Keratinocyte (primary cell): Measurements from ENCODE around the gene CRACR2B. TPM values are rescaled to one million over a fixed set of nuclear protein-coding genes. Genes with fewer than 3 reads are reported as not detected.

ENCODE experiments used
- DNase-seq: peaks from one replicate; pipeline ENCODE4 v3.0.0-alpha.2; 2011; ENCODE audit warnings: low read depth, missing footprints, low spot score
- FAIRE-seq: peaks from 2 replicates; lab custom pipeline; 2011; peaks lifted over from hg19 to GRCh38; lab: Jason Lieb, UNC
- H2AFZ ChIP-seq: 2 replicates; pipeline ENCODE4 v1.6.0; 2012; ENCODE audit warnings: low read length, control low read depth, inconsistent platforms; ENCODE audit not compliant: control insufficient read depth
- H3K27ac ChIP-seq: 2 replicates; pipeline ENCODE4 v1.5.1; 2011; ENCODE audit warnings: low read length; ENCODE audit not compliant: control insufficient read depth, insufficient read depth
- H3K27me3 ChIP-seq: 3 replicates; pipeline ENCODE4 v1.6.0; 2011; ENCODE audit warnings: low read length; ENCODE audit not compliant: control insufficient read depth, insufficient read depth; ENCODE audit errors: extremely low read depth
- H3K36me3 ChIP-seq, 2 experiments: 2 replicates in 1 of 2; 3 replicates in 1 of 2; pipeline ENCODE4 v1.5.1; 2011; ENCODE audit warnings: low read length in 2 of 2, mild to moderate bottlenecking in 1 of 2; ENCODE audit not compliant: control insufficient read depth in 2 of 2, insufficient read depth in 2 of 2; ENCODE audit errors: extremely low read depth in 1 of 2
- H3K4me1 ChIP-seq: 3 replicates; pipeline ENCODE4 v1.5.1; 2011; ENCODE audit warnings: low read length; ENCODE audit not compliant: control insufficient read depth, insufficient read depth; ENCODE audit errors: extremely low read depth
- H3K4me2 ChIP-seq: 3 replicates; pipeline ENCODE4 v1.6.0; 2011; ENCODE audit warnings: low read depth, low read length; ENCODE audit not compliant: control insufficient read depth, insufficient read depth; ENCODE audit errors: extremely low read depth
- H3K4me3 ChIP-seq, 3 experiments: fragments of 200-600 bp in 1 of 3; sonication (generic) in 1 of 3; 2 replicates in 2 of 3; 3 replicates in 1 of 3; pipeline ENCODE4 v1.5.1; 2011 to 2016; ENCODE audit warnings: low read length in 3 of 3, mild to moderate bottlenecking in 3 of 3, control low read depth in 2 of 3, inconsistent platforms in 1 of 3, low read depth in 1 of 3, mixed read lengths in 1 of 3, mixed run types in 1 of 3, moderate library complexity in 1 of 3; ENCODE audit not compliant: control insufficient read depth in 2 of 3, insufficient read depth in 2 of 3; ENCODE audit errors: extremely low read depth in 1 of 3
- H3K79me2 ChIP-seq: 2 replicates; pipeline ENCODE4 v1.6.0; 2012; ENCODE audit warnings: low read length; ENCODE audit not compliant: control insufficient read depth, insufficient read depth
- H3K9ac ChIP-seq: 3 replicates; pipeline ENCODE4 v1.6.0; 2011; ENCODE audit warnings: low read length; ENCODE audit not compliant: control insufficient read depth, insufficient read depth; ENCODE audit errors: extremely low read depth
- H3K9me1 ChIP-seq: 3 replicates; pipeline ENCODE4 v1.6.0; 2011; ENCODE audit warnings: low read length; ENCODE audit not compliant: control insufficient read depth, insufficient read depth; ENCODE audit errors: extremely low read depth
- H3K9me3 ChIP-seq: 2 replicates; pipeline ENCODE4 v1.5.1; 2012; ENCODE audit warnings: low read depth, low read length; ENCODE audit not compliant: control insufficient read depth
- H4K20me1 ChIP-seq: 3 replicates; pipeline ENCODE4 v1.6.0; 2011; ENCODE audit warnings: low read length; ENCODE audit not compliant: control insufficient read depth, insufficient read depth; ENCODE audit errors: extremely low read depth
- EZH2 ChIP-seq: IDR thresholded peaks from one replicate; pipeline ENCODE4 v1.6.1; 2012; ENCODE audit warnings: inconsistent platforms, mild to moderate bottlenecking, low read length, moderate library complexity
- dilution Hi-C: fragments of 300-500 bp; cut with MboI; formaldehyde crosslinking; loops from one replicate; pipeline ENCODE4 v1.7.0; 2020; ENCODE audit warnings: low sequenced_read_pairs; ENCODE audit not compliant: extremely low pct_ligation_motif_present
- polyA plus RNA-seq, 5 experiments: library from polyadenylated mRNA; depleted of rRNA in 3 of 5; stranded (reverse) in 3 of 5; stranded (forward) in 1 of 5; unstranded in 1 of 5; fragments of >200 nt; gene quantifications; 1 replicate in 1 of 5; 2 replicates in 3 of 5; 3 replicates in 1 of 5; pipeline versions ENCODE4 v1.2.1 to v1.2.3, GENCODE V29; 2011 to 2012; ENCODE audit warnings: missing spikeins in 2 of 5, low read depth in 1 of 5, low replicate concordance in 1 of 5
- small RNA-seq, 3 experiments: library from RNA; depleted of rRNA; stranded (forward); fragments of <200 nt; gene quantifications; one replicate each; pipeline ENCODE3, GENCODE V24; 2012; ENCODE audit warnings: low read depth in 3 of 3, low replicate concordance in 1 of 3; ENCODE audit not compliant: insufficient read length in 3 of 3
- TF ChIP-seq, protein P1 (sequence below), 3 experiments: IDR thresholded peaks in 1 of 3; conservative IDR thresholded peaks in 1 of 3; optimal IDR thresholded peaks in 1 of 3; 2 replicates in 2 of 3; 3 replicates in 1 of 3; pipeline versions ENCODE3 to v1.5.1; 2011; ENCODE audit warnings: low read length in 3 of 3, mild to moderate bottlenecking in 3 of 3, moderate library complexity in 2 of 3, control low read depth in 1 of 3, inconsistent platforms in 1 of 3; ENCODE audit not compliant: insufficient read depth in 2 of 3; ENCODE audit errors: extremely low read depth in 1 of 3

The CRACR2B gene
- polyA plus RNA-seq, 1 donor (not counting 4 experiments of a cell fraction or from before 2014, with no cell fraction given), result 0.17 TPM

DNA sequence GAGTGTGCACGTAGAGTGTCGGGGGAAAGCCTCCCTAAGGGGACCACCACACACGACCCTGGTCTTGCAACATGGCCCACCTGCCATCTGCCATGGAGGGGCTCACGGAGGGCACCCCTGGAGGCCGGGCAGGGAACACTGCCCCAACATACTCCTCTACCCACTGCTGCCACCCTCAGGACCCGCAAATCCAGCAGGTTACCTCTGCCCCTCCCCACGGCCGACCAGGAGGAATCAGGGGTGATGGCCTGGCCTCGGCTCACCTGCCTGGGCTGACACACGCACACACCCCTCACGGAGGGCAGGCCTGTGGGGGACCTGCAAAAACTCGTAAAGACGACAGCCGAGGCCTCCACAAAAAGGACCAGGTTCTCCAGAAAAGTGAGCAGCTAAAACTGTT, 52.7 kb downstream of the CRACR2B start:
- FAIRE-seq (no peak), DNase-seq (no peak)
- dilution Hi-C loops, result no loop called here
- Histone ChIP-seq H3K79me2 (no peaks in the 10 kb centered on the region), H2AFZ (no peak overlapping the region), H3K27ac (no peak overlapping the region), H4K20me1 (no peaks in the 10 kb centered on the region), H3K4me1 (no peaks in the 10 kb centered on the region), H3K36me3 (peaks cover 3 to 12% of the 10 kb centered on the region in 2 experiments), H3K9me1 (no peaks in the 10 kb centered on the region), H3K4me3 (no peak overlapping the region), H3K9me3 (no peaks in the 10 kb centered on the region), H3K4me2 (no peak overlapping the region), H3K9ac (no peak overlapping the region), H3K27me3 (no peaks in the 10 kb centered on the region)
- TF ChIP-seq, protein P1, sequence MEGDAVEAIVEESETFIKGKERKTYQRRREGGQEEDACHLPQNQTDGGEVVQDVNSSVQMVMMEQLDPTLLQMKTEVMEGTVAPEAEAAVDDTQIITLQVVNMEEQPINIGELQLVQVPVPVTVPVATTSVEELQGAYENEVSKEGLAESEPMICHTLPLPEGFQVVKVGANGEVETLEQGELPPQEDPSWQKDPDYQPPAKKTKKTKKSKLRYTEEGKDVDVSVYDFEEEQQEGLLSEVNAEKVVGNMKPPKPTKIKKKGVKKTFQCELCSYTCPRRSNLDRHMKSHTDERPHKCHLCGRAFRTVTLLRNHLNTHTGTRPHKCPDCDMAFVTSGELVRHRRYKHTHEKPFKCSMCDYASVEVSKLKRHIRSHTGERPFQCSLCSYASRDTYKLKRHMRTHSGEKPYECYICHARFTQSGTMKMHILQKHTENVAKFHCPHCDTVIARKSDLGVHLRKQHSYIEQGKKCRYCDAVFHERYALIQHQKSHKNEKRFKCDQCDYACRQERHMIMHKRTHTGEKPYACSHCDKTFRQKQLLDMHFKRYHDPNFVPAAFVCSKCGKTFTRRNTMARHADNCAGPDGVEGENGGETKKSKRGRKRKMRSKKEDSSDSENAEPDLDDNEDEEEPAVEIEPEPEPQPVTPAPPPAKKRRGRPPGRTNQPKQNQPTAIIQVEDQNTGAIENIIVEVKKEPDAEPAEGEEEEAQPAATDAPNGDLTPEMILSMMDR (optimal IDR thresholded peaks at IDR 0.05 in 1 of 3, IDR thresholded peaks at IDR 0.05 in 1 of 3, conservative IDR thresholded peaks at IDR 0.05 in 1 of 3; ENCODE audit: extremely low read depth in 1 of 3, insufficient read depth in 2 of 3, low read length in 3 of 3), result peak in 1 of 3 experiments; percentile 13
- TF ChIP-seq EZH2, result no peak

Small RNA genes within 50 kb of the gene (small RNA-seq; reads per million reads assigned to genes)
- gene SNORA52, result 0 reads per million in 3 experiments

Other genes with a start within 250 kb of the CRACR2B start
- gene IRF7, start 212.0 kb upstream of the CRACR2B start, polyA plus RNA-seq, result 7.1 to 10.9 TPM (median 9.5 TPM) in 3 replicates
- gene CDHR5, start 203.0 kb upstream of the CRACR2B start, polyA plus RNA-seq, result not detected in 3 replicates
- not detected in 3 replicates for gene SCT, start 200.7 kb upstream of the CRACR2B start, polyA plus RNA-seq
- gene DRD4, start 190.7 kb upstream of the CRACR2B start, polyA plus RNA-seq, result not detected in 3 replicates
- 8.1 to 13.1 TPM (median 8.2 TPM) in 3 replicates for gene DEAF1, start 132.7 kb upstream of the CRACR2B start, polyA plus RNA-seq
- gene TMEM80, start 132.1 kb upstream of the CRACR2B start, polyA plus RNA-seq, result 19.5 to 32.8 TPM (median 29.8 TPM) in 3 replicates
- 81.4 to 297 TPM (median 114 TPM) in 3 replicates for gene EPS8L2, start 121.7 kb upstream of the CRACR2B start, polyA plus RNA-seq
- 162 to 200 TPM (median 170 TPM) in 3 replicates for gene TALDO1, start 80.5 kb upstream of the CRACR2B start, polyA plus RNA-seq
- 24.4 to 48.0 TPM (median 24.6 TPM) in 3 replicates for gene GATD1, start 50.4 kb upstream of the CRACR2B start, polyA plus RNA-seq
- not detected in 3 replicates for gene CEND1, start 37.8 kb upstream of the CRACR2B start, polyA plus RNA-seq
- 8.4 to 21.2 TPM (median 13.5 TPM) in 3 replicates for gene SLC25A22, start 29.6 kb upstream of the CRACR2B start, polyA plus RNA-seq
- 2.5 to 6.4 TPM (median 2.9 TPM) in 3 replicates for gene PIDD1, start 22.7 kb upstream of the CRACR2B start, polyA plus RNA-seq
- 632 to 1,901 TPM (median 797 TPM) in 3 replicates for gene RPLP2, start 18.0 kb upstream of the CRACR2B start, polyA plus RNA-seq
- 5.3 to 14.3 TPM (median 10.2 TPM) in 3 replicates for gene PNPLA2, start 9.0 kb upstream of the CRACR2B start, polyA plus RNA-seq
- 434 to 997 TPM (median 500 TPM) in 3 replicates for gene CD151, start 5.0 kb downstream of the CRACR2B start, polyA plus RNA-seq
- 145 to 308 TPM (median 245 TPM) in 3 replicates for gene POLR2L, start 14.6 kb downstream of the CRACR2B start, polyA plus RNA-seq
- gene TSPAN4, start 14.9 kb downstream of the CRACR2B start, polyA plus RNA-seq, result 42.1 to 73.0 TPM (median 70.8 TPM) in 3 replicates
- gene CHID1, start 82.9 kb downstream of the CRACR2B start, polyA plus RNA-seq, result 23.0 to 37.4 TPM (median 27.2 TPM) in 3 replicates
- gene AP2A2, start 98.0 kb downstream of the CRACR2B start, polyA plus RNA-seq, result 42.4 to 79.1 TPM (median 47.8 TPM) in 3 replicates
- not detected in 3 replicates for gene MUC6, start 208.8 kb downstream of the CRACR2B start, polyA plus RNA-seq
- gene MUC2, start 247.0 kb downstream of the CRACR2B start, polyA plus RNA-seq, result not detected in 3 replicates